Measurements from ENCODE around the gene PCSK6.

PCSK6 gene

GRCh38 chr15:101386006-101386405 is 103.5 kb downstream of the PCSK6 start:
- no peak for DNase-seq (ENCODE audit: low read depth)
- TF ChIP-seq CTCF (conservative IDR thresholded peaks at IDR 0.05; ENCODE audit: low read depth, low read length): no peak
- H3K4me3 ChIP-seq (ENCODE audit: low read depth, low read length): no peak overlapping the region

- H3K4me3 ChIP-seq (ENCODE audit: low read depth, low read length): no peak overlapping the region
- DNase-seq (ENCODE audit: low read depth): no peak
- TF ChIP-seq CTCF (conservative IDR thresholded peaks at IDR 0.05; ENCODE audit: low read depth, low read length): no peak
Observed at GRCh38 chr15:101384276-101384675, 105.2 kb downstream of the PCSK6 start.

- DNase-seq (ENCODE audit: low read depth): no peak
- no peak for TF ChIP-seq CTCF (conservative IDR thresholded peaks at IDR 0.05; ENCODE audit: low read depth, low read length)
- no peak overlapping the region for H3K4me3 ChIP-seq (ENCODE audit: low read depth, low read length)
Observed at GRCh38 chr15:101382544-101382943, 107.0 kb downstream of the PCSK6 start.

- no peak for TF ChIP-seq CTCF (conservative IDR thresholded peaks at IDR 0.05; ENCODE audit: low read depth, low read length)
- H3K4me3 ChIP-seq (ENCODE audit: low read depth, low read length): no peak overlapping the region
- DNase-seq (ENCODE audit: low read depth): no peak
Observed at GRCh38 chr15:101381671-101382212, 107.8 kb downstream of the PCSK6 start.

GRCh38 chr15:101380146-101380545 is 109.4 kb downstream of the PCSK6 start:
- no peak for TF ChIP-seq CTCF (conservative IDR thresholded peaks at IDR 0.05; ENCODE audit: low read depth, low read length)
- no peak for DNase-seq (ENCODE audit: low read depth)
- H3K4me3 ChIP-seq (ENCODE audit: low read depth, low read length): no peak overlapping the region

DNA sequence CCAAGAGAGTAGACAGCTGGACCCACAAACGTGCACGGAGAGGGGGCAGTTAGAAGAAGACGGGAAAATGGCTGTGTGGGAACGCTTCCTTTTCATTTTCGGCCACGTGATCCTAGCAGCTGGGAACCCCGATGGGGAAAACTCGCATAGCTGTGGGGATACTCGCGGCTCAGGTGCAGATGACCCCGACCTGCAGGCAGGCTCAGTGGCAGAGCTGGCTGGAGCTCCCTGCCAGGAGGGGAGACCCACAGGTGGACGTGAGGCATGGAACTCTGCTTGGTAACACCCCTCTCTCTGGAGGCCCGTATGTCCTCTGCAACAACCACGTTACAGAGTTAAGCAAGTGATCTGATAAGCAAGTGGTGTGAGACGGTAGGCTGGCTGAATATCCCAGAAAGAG is 109.9 kb downstream of the PCSK6 start:
- H3K4me3 ChIP-seq (ENCODE audit: low read depth, low read length): no peak overlapping the region
- no peak for TF ChIP-seq CTCF (conservative IDR thresholded peaks at IDR 0.05; ENCODE audit: low read depth, low read length)
- no peak for DNase-seq (ENCODE audit: low read depth)

GRCh38 chr15:101378879-101379278 is 110.6 kb downstream of the PCSK6 start:
- H3K4me3 ChIP-seq (ENCODE audit: low read depth, low read length): no peak overlapping the region
- TF ChIP-seq CTCF (conservative IDR thresholded peaks at IDR 0.05; ENCODE audit: low read depth, low read length): no peak
- no peak for DNase-seq (ENCODE audit: low read depth)
